ENCODE data around the gene OAF. TPM values are rescaled to one million over a fixed set of nuclear protein-coding genes. Genes with fewer than 3 reads are reported as not detected.

Gene OAF
- total RNA-seq, 4 donors from 2014 or later = 74.7 to 192 (median 124) TPM

- H3K27ac ChIP-seq = no peak overlapping the region
- no peak overlapping the region for H3K4me3 ChIP-seq
- peaks cover 0 to 11% (median 3%) of the 10 kb centered on the region in 4 donors for H3K4me1 ChIP-seq
- H3K36me3 ChIP-seq = peaks cover 0 to 5% (median 0%) of the 10 kb centered on the region in 3 donors
- peaks cover 0 to 11% of the 10 kb centered on the region in 2 donors for H3K27me3 ChIP-seq
- DNase-seq (ENCODE audit: low spot score in 2 of 2) = no peak
- TF ChIP-seq POLR2A (IDR thresholded peaks at IDR 0.05) (no peak), CTCF (IDR thresholded peaks at IDR 0.05) (peak; percentile 29 to 71 (median 55))
- H3K9me3 ChIP-seq = no peaks in the 10 kb centered on the region
- 25 to 27% methylated on average over 8 of the region's 8 CpGs for WGBS, 2 donors
Measured at GRCh38 chr11:120235024-120235628, 24.3 kb downstream of the OAF start.

- no peaks in the 10 kb centered on the region for H3K36me3 ChIP-seq
- TF ChIP-seq EP300 (IDR thresholded peaks at IDR 0.05) (no peak), POLR2A (IDR thresholded peaks at IDR 0.05) (no peak), CTCF (IDR thresholded peaks at IDR 0.05) (no peak)
- DNase-seq (ENCODE audit: low spot score in 2 of 2) = no peak
- H3K4me1 ChIP-seq = peaks cover 0 to 13% (median 3%) of the 10 kb centered on the region in 4 donors
- H3K27me3 ChIP-seq = peaks cover 0 to 24% of the 10 kb centered on the region in 2 donors
- no peak overlapping the region for H3K4me3 ChIP-seq
- no peak overlapping the region for H3K27ac ChIP-seq
- WGBS, 2 donors = 41 to 48% methylated on average over 5 of the region's 5 CpGs
- H3K9me3 ChIP-seq = no peaks in the 10 kb centered on the region
Measured at GRCh38 chr11:120236169-120237107, 25.6 kb downstream of the OAF start.

DNA sequence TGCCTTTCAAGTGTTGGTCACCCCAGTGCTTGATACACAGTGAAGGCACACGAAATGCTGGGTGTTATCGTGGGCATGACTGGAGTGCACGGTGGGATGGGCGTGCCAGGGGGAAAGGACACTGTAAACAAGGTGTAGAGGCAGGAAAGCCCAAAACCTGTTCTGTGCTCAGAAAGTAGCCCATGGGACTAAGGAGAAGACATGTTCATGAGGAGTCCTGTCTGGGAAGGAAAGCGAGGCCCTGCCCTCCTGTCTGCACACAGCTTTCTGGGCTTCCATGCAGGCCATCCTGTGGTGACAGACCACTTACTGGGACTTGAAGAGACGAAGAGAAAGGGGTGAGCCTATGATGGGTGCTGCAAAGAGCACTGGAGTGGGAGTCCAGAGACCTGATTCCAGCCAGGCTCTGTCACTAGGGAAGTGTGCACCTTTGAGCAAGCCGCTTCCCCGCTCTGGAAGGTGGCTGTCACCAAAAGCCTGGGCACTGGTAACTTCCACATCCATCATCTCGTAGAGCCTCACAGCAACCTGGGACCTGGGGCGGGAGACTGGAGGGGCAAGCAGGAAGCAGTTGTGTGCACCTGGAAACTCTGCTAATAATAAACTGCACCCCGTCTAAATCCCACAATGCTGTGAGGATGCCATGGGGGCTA is 28.3 kb downstream of the OAF start:
- no peaks in the 10 kb centered on the region for H3K9me3 ChIP-seq
- H3K36me3 ChIP-seq = no peaks in the 10 kb centered on the region
- H3K4me1 ChIP-seq = peaks cover 0 to 9% (median 3%) of the 10 kb centered on the region in 4 donors
- TF ChIP-seq CTCF (IDR thresholded peaks at IDR 0.05) = no peak
- no peak for TF ChIP-seq EP300 (IDR thresholded peaks at IDR 0.05)
- TF ChIP-seq POLR2A (IDR thresholded peaks at IDR 0.05) = no peak
- no peak overlapping the region for H3K27ac ChIP-seq
- H3K4me3 ChIP-seq = no peak overlapping the region
- no peak for DNase-seq (ENCODE audit: low spot score in 2 of 2)
- WGBS, 2 donors = 88 to 89% methylated on average over 11 of the region's 11 CpGs
- H3K27me3 ChIP-seq = peaks cover 0 to 47% of the 10 kb centered on the region in 2 donors

GRCh38 chr11:120239713-120240640 is 29.1 kb downstream of the OAF start, which contains the start of gene POU2F3:
TSS of gene POU2F3 (plus strand) at chr11:120240140. CDS start at chr11:120240344, 204 bp downstream.
- Histone ChIP-seq H3K4me1 (peaks cover 0 to 9% (median 3%) of the 10 kb centered on the region in 4 donors), H3K27ac (no peak within 1 kb of the TSS), H3K4me3 (no peak within 1 kb of the TSS), H3K9me3 (no peaks in the 10 kb centered on the region), H3K27me3 (peaks cover 0 to 47% of the 10 kb centered on the region in 2 donors), H3K36me3 (no peaks in the 10 kb centered on the region)
- no peak for TF ChIP-seq POLR2A (IDR thresholded peaks at IDR 0.05)
- TF ChIP-seq CTCF (IDR thresholded peaks at IDR 0.05) = no peak
- no peak for TF ChIP-seq EP300 (IDR thresholded peaks at IDR 0.05)
- 6 to 9% methylated on average over 49 to 51 of the region's 66 CpGs for WGBS, 2 donors
- DNase-seq (ENCODE audit: low spot score in 2 of 2) = no peak
